Mucosa of descending colon (tissue), 3 donors: ENCODE measurements around the gene GMDS. TPM values are rescaled to one million over a fixed set of nuclear protein-coding genes. Genes with fewer than 3 reads are reported as not detected.

Source experiments
- ATAC-seq: fragments of 200-7000 bp; cut with Tn5 transposase; one replicate; pipeline ENCODE4 v1.9.1; 2020; ENCODE audit warnings: mild to moderate bottlenecking, moderate library complexity
- DNase-seq, 3 donors: peaks; one replicate each; pipeline ENCODE4 v3.0.0-alpha.2; 2020
- H3K36me3 ChIP-seq: fragments of 200-600 bp; one replicate; pipeline ENCODE4 v1.8.0; 2021; ENCODE audit warnings: low read depth, mild to moderate bottlenecking
- H3K4me1 ChIP-seq: fragments of 200-600 bp; one replicate; pipeline ENCODE4 v1.8.0; 2021; ENCODE audit warnings: low read depth, mild to moderate bottlenecking
- H3K4me3 ChIP-seq: fragments of 200-600 bp; one replicate; pipeline ENCODE4 v1.8.0; 2021; ENCODE audit warnings: mild to moderate bottlenecking
- H3K9me3 ChIP-seq: fragments of 200-600 bp; one replicate; pipeline ENCODE4 v1.8.0; 2021; ENCODE audit warnings: mild to moderate bottlenecking
- CTCF ChIP-seq: fragments of 200-600 bp; IDR thresholded peaks from one replicate; pipeline ENCODE4 v1.8.0; 2022; ENCODE audit warnings: antibody characterized with exemption, mild to moderate bottlenecking
- intact Hi-C, 2 donors: fragments of 100-400 bp; cut with DNase I in 1 of 2; cut with micrococcal nuclease in 1 of 2; formaldehyde crosslinking; loops; one replicate each; pipeline versions ENCODE4 v1.11.0 to v1.11.1; 2022; cut with DNase I, micrococcal nuclease
- total RNA-seq, 3 donors: library from RNA; stranded (reverse); fragmentation: NEBNext Ultra II Directional in 2 of 3; extraction: Animal tissue kit (Norgen Biotek cat#: 25700) in 2 of 3; gene quantifications; one replicate each; pipeline versions ENCODE4 v1.2.1 to v1.2.4, GENCODE V29; 2021 to 2023
- donor health status: DM: no; HTN: no; CAD: no; lungs with moderate emphysema.
- donor health status: DM: no; HTN: no; CAD: no.
- donor health status: DM: no; HTN: yes; CAD: no.

Gene GMDS
- total RNA-seq, 3 donors from 2014 or later: 68.0 to 228 (median 135) TPM

GRCh38 chr6:1972962-1973361 is 272.4 kb downstream of the GMDS start:
- H3K4me1 ChIP-seq: no peaks in the 10 kb centered on the region
- DNase-seq (no peak), ATAC-seq (no peak)
- no peak for TF ChIP-seq CTCF
- intact Hi-C loops: no loop called here
- H3K9me3 ChIP-seq: no peaks in the 10 kb centered on the region
- no peaks in the 10 kb centered on the region for H3K36me3 ChIP-seq
- no peak overlapping the region for H3K4me3 ChIP-seq

GRCh38 chr6:1971612-1972011 is 273.8 kb downstream of the GMDS start:
- no peak for ATAC-seq
- Histone ChIP-seq H3K36me3 (no peaks in the 10 kb centered on the region), H3K9me3 (no peaks in the 10 kb centered on the region), H3K4me3 (no peak overlapping the region), H3K4me1 (no peaks in the 10 kb centered on the region)
- no peak for TF ChIP-seq CTCF
- intact Hi-C loops: no loop called here
- DNase-seq: no peak

- no peaks in the 10 kb centered on the region for H3K9me3 ChIP-seq
- H3K36me3 ChIP-seq: no peaks in the 10 kb centered on the region
- DNase-seq (no peak), ATAC-seq (peak; percentile 44)
- H3K4me3 ChIP-seq: no peak overlapping the region
- no peaks in the 10 kb centered on the region for H3K4me1 ChIP-seq
- TF ChIP-seq CTCF: no peak
- intact Hi-C loops: no loop called here
These were observed 275.2 kb downstream of the GMDS start for GRCh38 chr6:1970151-1970561.

- Histone ChIP-seq H3K9me3 (no peaks in the 10 kb centered on the region), H3K4me3 (no peak overlapping the region), H3K36me3 (no peaks in the 10 kb centered on the region), H3K4me1 (no peaks in the 10 kb centered on the region)
- TF ChIP-seq CTCF: no peak
- DNase-seq: no peak
- intact Hi-C loops: no loop called here
- ATAC-seq: no peak
These were observed 278.7 kb downstream of the GMDS start for GRCh38 chr6:1966713-1967112.

GRCh38 chr6:1965596-1966224 is 279.7 kb downstream of the GMDS start:
- DNase-seq (no peak), ATAC-seq (no peak)
- Histone ChIP-seq H3K9me3 (no peaks in the 10 kb centered on the region), H3K4me1 (no peaks in the 10 kb centered on the region), H3K4me3 (no peak overlapping the region), H3K36me3 (no peaks in the 10 kb centered on the region)
- intact Hi-C loops: no loop called here
- no peak for TF ChIP-seq CTCF

- DNase-seq (no peak), ATAC-seq (no peak)
- Histone ChIP-seq H3K9me3 (no peaks in the 10 kb centered on the region), H3K4me3 (no peak overlapping the region), H3K4me1 (no peaks in the 10 kb centered on the region), H3K36me3 (no peaks in the 10 kb centered on the region)
- intact Hi-C loops: no loop called here
- no peak for TF ChIP-seq CTCF
These were observed 281.8 kb downstream of the GMDS start for GRCh38 chr6:1963596-1963995.
